Measurements from ENCODE around the gene SLC30A2.
A peak's percentile ranks its signal among the peaks of the same experiment; 100 is the strongest.

Gene SLC30A2

GRCh38 chr1:26022404-26022779 lies 23.5 kb downstream of the SLC30A2 start:
- DNase-seq (ENCODE audit: low read depth), result no peak

GRCh38 chr1:26021647-26022403 lies 24.1 kb downstream of the SLC30A2 start, which contains the start of gene EXTL1:
Gene EXTL1 (plus strand): TSS chr1:26021775. CDS start chr1:26022647, 872 bp downstream.
- DNase-seq (ENCODE audit: low read depth), result no peak

GRCh38 chr1:26020941-26021646 lies 24.8 kb downstream of the SLC30A2 start:
- no peak for DNase-seq (ENCODE audit: low read depth)

- DNase-seq (ENCODE audit: low read depth), result no peak
Observed at GRCh38 chr1:26020330-26020768, 25.6 kb downstream of the SLC30A2 start.

GRCh38 chr1:26019641-26020315 lies 26.1 kb downstream of the SLC30A2 start:
- DNase-seq (ENCODE audit: low read depth), result no peak

- no peak for DNase-seq (ENCODE audit: low read depth)
Observed at GRCh38 chr1:26017606-26018005, 28.3 kb downstream of the SLC30A2 start.

GRCh38 chr1:26016953-26017545 lies 28.9 kb downstream of the SLC30A2 start:
- DNase-seq (ENCODE audit: low read depth), result no peak

- no peak for DNase-seq (ENCODE audit: low read depth)
Observed at GRCh38 chr1:26016258-26016952, 29.5 kb downstream of the SLC30A2 start.

- no peak for DNase-seq (ENCODE audit: low read depth)
Observed at GRCh38 chr1:26015358-26015757, 30.6 kb downstream of the SLC30A2 start.

- DNase-seq (ENCODE audit: low read depth), result no peak
Observed at GRCh38 chr1:26014179-26014578, 31.7 kb downstream of the SLC30A2 start.

- DNase-seq (ENCODE audit: low read depth), result no peak
Observed at GRCh38 chr1:26012864-26013263, 33.1 kb downstream of the SLC30A2 start.

GRCh38 chr1:26010825-26011224 lies 35.1 kb downstream of the SLC30A2 start:
- DNase-seq (ENCODE audit: low read depth), result no peak

- no peak for DNase-seq (ENCODE audit: low read depth)
Observed at GRCh38 chr1:26009796-26010447, 36.0 kb downstream of the SLC30A2 start.

- DNase-seq (ENCODE audit: low read depth), result no peak
Observed at GRCh38 chr1:26006710-26007109, 39.2 kb downstream of the SLC30A2 start.

GRCh38 chr1:26005434-26006105 lies 40.3 kb downstream of the SLC30A2 start:
- no peak for DNase-seq (ENCODE audit: low read depth)

- no peak for DNase-seq (ENCODE audit: low read depth)
Observed at GRCh38 chr1:26003756-26004155, 42.2 kb downstream of the SLC30A2 start.

GRCh38 chr1:26003262-26003661 lies 42.7 kb downstream of the SLC30A2 start:
- DNase-seq (ENCODE audit: low read depth), result no peak

- no peak for DNase-seq (ENCODE audit: low read depth)
Observed at GRCh38 chr1:25999041-25999800, 46.7 kb downstream of the SLC30A2 start.

GRCh38 chr1:25997828-25998761 lies 47.8 kb downstream of the SLC30A2 start, which contains the start of gene PAFAH2:
Gene PAFAH2 (minus strand): TSS chr1:25998063. CDS start chr1:25990816, 7,247 bp downstream.
- DNase-seq (ENCODE audit: low read depth), result peak; percentile 85

Measured in stimulated activated CD8-positive, alpha-beta memory T cell treated with anti-CD3 and anti-CD28 coated beads, Interleukin-15, amount 100 ng/mL, for 24 hours (primary cell).